ENCODE data around the gene SLC46A3.

GRCh38 chr13:28723806-28724205 is 5.0 kb upstream of the SLC46A3 start:
- TF ChIP-seq, protein P1, sequence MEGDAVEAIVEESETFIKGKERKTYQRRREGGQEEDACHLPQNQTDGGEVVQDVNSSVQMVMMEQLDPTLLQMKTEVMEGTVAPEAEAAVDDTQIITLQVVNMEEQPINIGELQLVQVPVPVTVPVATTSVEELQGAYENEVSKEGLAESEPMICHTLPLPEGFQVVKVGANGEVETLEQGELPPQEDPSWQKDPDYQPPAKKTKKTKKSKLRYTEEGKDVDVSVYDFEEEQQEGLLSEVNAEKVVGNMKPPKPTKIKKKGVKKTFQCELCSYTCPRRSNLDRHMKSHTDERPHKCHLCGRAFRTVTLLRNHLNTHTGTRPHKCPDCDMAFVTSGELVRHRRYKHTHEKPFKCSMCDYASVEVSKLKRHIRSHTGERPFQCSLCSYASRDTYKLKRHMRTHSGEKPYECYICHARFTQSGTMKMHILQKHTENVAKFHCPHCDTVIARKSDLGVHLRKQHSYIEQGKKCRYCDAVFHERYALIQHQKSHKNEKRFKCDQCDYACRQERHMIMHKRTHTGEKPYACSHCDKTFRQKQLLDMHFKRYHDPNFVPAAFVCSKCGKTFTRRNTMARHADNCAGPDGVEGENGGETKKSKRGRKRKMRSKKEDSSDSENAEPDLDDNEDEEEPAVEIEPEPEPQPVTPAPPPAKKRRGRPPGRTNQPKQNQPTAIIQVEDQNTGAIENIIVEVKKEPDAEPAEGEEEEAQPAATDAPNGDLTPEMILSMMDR (conservative IDR thresholded peaks at IDR 0.05 in 1 of 2, IDR thresholded peaks at IDR 0.05 in 1 of 2; ENCODE audit: low read depth in 1 of 2, low read length in 2 of 2): no peak
- no peak for TF ChIP-seq EZH2 (IDR thresholded peaks at IDR 0.05; ENCODE audit: low read length, missing control alignments)

Data from fibroblast of lung (primary cell).